ENCODE measurements around the gene FBXO8. TPM values are rescaled to one million over a fixed set of nuclear protein-coding genes. Genes with fewer than 3 reads are reported as not detected.

FBXO8 gene
- total RNA-seq, 1 experiment from 2014 or later: 16.7 TPM

DNA sequence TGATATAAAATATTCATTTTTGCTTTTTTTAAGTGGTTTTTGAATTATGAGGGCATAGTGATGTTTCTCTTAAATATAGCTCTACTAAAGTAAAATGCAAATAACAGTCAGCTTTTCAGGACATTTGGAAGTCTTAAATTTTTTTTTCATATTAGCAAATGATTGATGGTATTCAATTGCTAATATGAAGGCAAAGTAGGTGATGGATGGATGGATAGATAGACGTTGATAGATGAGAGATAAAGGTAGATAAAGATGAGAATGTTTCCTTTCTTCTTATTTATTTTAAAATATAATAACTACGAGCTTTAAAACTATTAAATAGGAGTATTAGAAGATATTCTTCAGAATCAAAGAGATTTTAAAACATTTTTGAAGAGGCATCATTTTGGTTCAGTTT lies 83.7 kb downstream of the FBXO8 start:
- Histone ChIP-seq H3K9me2 (ENCODE audit: insufficient read depth) (no peaks in the 10 kb centered on the region), H3F3A (ENCODE audit: insufficient read depth, low read depth) (no peaks in the 10 kb centered on the region), H3K36me3 (ENCODE audit: low read depth) (no peaks in the 10 kb centered on the region), H3K79me2 (ENCODE audit: low read depth) (no peaks in the 10 kb centered on the region), H3K9me3 (ENCODE audit: insufficient read depth, low read depth) (no peaks in the 10 kb centered on the region), H3K4me2 (no peak overlapping the region), H3K27me3 (ENCODE audit: insufficient read depth, low read depth) (no peaks in the 10 kb centered on the region), H2AFZ (no peak overlapping the region), H4K20me1 (ENCODE audit: insufficient read depth) (no peaks in the 10 kb centered on the region), H3K4me3 (no peak overlapping the region), H3K4me1 (replicated peaks; ENCODE audit: insufficient read depth) (no peaks in the 10 kb centered on the region), H3K27ac (no peak overlapping the region)
- CTCF ChIA-PET: no interaction called here
- POLR2A ChIA-PET (ENCODE audit: unreplicated experiment): no interaction called here
- intact Hi-C loops (cut with micrococcal nuclease; ENCODE audit: unreplicated experiment): no loop called here
- DNase-seq: no peak
- TF ChIP-seq, protein P1, sequence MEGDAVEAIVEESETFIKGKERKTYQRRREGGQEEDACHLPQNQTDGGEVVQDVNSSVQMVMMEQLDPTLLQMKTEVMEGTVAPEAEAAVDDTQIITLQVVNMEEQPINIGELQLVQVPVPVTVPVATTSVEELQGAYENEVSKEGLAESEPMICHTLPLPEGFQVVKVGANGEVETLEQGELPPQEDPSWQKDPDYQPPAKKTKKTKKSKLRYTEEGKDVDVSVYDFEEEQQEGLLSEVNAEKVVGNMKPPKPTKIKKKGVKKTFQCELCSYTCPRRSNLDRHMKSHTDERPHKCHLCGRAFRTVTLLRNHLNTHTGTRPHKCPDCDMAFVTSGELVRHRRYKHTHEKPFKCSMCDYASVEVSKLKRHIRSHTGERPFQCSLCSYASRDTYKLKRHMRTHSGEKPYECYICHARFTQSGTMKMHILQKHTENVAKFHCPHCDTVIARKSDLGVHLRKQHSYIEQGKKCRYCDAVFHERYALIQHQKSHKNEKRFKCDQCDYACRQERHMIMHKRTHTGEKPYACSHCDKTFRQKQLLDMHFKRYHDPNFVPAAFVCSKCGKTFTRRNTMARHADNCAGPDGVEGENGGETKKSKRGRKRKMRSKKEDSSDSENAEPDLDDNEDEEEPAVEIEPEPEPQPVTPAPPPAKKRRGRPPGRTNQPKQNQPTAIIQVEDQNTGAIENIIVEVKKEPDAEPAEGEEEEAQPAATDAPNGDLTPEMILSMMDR (conservative IDR thresholded peaks at IDR 0.05): no peak
- no peak for TF ChIP-seq EZH2 (IDR thresholded peaks at IDR 0.05; ENCODE audit: low read depth)
- BruUV-seq (replicated peaks): no TSS peak

DNA sequence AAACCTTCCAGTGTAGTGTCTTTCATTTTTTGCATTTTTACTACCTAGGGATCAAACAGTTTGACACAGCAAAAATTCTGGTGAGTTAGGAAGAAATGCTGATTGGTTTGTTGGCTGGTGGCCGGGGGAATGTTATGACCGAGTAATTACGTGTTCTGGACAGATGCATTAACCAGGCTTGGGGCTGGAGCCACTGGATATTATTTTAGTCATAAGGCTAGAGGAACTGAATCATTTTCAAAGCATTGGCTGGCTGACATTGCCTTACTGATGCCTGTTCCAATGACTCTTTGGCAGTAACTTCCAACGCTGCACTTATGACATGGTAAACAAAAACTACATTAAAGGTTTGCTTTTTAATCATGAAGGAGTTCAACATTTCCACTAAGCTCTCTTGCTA lies 84.6 kb downstream of the FBXO8 start:
- intact Hi-C loops (cut with micrococcal nuclease; ENCODE audit: unreplicated experiment): no loop called here
- no peak for DNase-seq
- H3F3A ChIP-seq (ENCODE audit: insufficient read depth, low read depth): no peaks in the 10 kb centered on the region
- H3K27me3 ChIP-seq (ENCODE audit: insufficient read depth, low read depth): no peaks in the 10 kb centered on the region
- H3K9me3 ChIP-seq (ENCODE audit: insufficient read depth, low read depth): no peaks in the 10 kb centered on the region
- H3K4me3 ChIP-seq: no peak overlapping the region
- POLR2A ChIA-PET (ENCODE audit: unreplicated experiment): no interaction called here
- no peaks in the 10 kb centered on the region for H3K79me2 ChIP-seq (ENCODE audit: low read depth)
- H3K9me2 ChIP-seq (ENCODE audit: insufficient read depth): no peaks in the 10 kb centered on the region
- no peak overlapping the region for H2AFZ ChIP-seq
- no peaks in the 10 kb centered on the region for H3K4me1 ChIP-seq (replicated peaks; ENCODE audit: insufficient read depth)
- TF ChIP-seq, protein P1 (conservative IDR thresholded peaks at IDR 0.05): no peak
- no peak for TF ChIP-seq EZH2 (IDR thresholded peaks at IDR 0.05; ENCODE audit: low read depth)
- H3K4me2 ChIP-seq: no peak overlapping the region
- H4K20me1 ChIP-seq (ENCODE audit: insufficient read depth): no peaks in the 10 kb centered on the region
- H3K36me3 ChIP-seq (ENCODE audit: low read depth): no peaks in the 10 kb centered on the region
- H3K27ac ChIP-seq: no peak overlapping the region
- no TSS peak for BruUV-seq (replicated peaks)
- CTCF ChIA-PET: no interaction called here

DNA sequence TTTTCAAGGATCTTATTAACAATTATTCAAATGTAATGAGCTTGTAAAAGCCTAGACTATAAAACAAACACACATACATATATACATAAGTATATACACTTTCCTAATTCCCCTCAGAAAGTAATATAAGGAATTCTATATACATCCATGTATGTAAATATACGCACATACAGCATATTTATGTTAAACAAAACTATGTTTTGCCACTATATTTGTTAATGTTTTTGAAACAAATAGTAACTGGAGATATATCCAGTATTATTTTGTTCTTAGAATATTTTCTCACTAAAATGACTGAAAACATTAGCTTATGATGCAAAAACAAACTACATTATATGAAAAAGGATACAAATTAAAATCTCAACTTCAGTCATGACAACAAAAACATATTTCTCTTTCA lies 85.1 kb downstream of the FBXO8 start:
- H3K9me3 ChIP-seq (ENCODE audit: insufficient read depth, low read depth): no peaks in the 10 kb centered on the region
- no TSS peak for BruUV-seq (replicated peaks)
- H3K79me2 ChIP-seq (ENCODE audit: low read depth): no peaks in the 10 kb centered on the region
- no peak overlapping the region for H3K4me2 ChIP-seq
- H3K27me3 ChIP-seq (ENCODE audit: insufficient read depth, low read depth): no peaks in the 10 kb centered on the region
- no peak for TF ChIP-seq EZH2 (IDR thresholded peaks at IDR 0.05; ENCODE audit: low read depth)
- TF ChIP-seq, protein P1 (conservative IDR thresholded peaks at IDR 0.05): no peak
- no peaks in the 10 kb centered on the region for H3K36me3 ChIP-seq (ENCODE audit: low read depth)
- H4K20me1 ChIP-seq (ENCODE audit: insufficient read depth): no peaks in the 10 kb centered on the region
- no peak overlapping the region for H2AFZ ChIP-seq
- DNase-seq: no peak
- intact Hi-C loops (cut with micrococcal nuclease; ENCODE audit: unreplicated experiment): no loop called here
- no peaks in the 10 kb centered on the region for H3F3A ChIP-seq (ENCODE audit: insufficient read depth, low read depth)
- no peak overlapping the region for H3K4me3 ChIP-seq
- ChIA-PET POLR2A (ENCODE audit: unreplicated experiment) (no interaction called here), CTCF (no interaction called here)
- no peaks in the 10 kb centered on the region for H3K4me1 ChIP-seq (replicated peaks; ENCODE audit: insufficient read depth)
- no peak overlapping the region for H3K27ac ChIP-seq
- no peaks in the 10 kb centered on the region for H3K9me2 ChIP-seq (ENCODE audit: insufficient read depth)
